Upper lobe of left lung (tissue), 6 donors: ENCODE results near the gene SPDYE4. TPM values are rescaled to one million over a fixed set of nuclear protein-coding genes. Genes with fewer than 3 reads are reported as not detected.

Source experiments
- ATAC-seq, 2 donors: fragments of 200-7000 bp; cut with Tn5 transposase; one replicate each; pipeline ENCODE4 v1.9.1; 2022; ENCODE audit warnings: mild to moderate bottlenecking in 2 of 2, moderate library complexity in 2 of 2; ENCODE audit not compliant: low FRiP score in 2 of 2
- DNase-seq, 2 donors: peaks; one replicate each; pipeline ENCODE4 v3.0.0-alpha.2; 2019 to 2020
- H3K27ac ChIP-seq, 4 donors: fragments of 200-600 bp; sonication (generic); one replicate each; pipeline ENCODE4 v1.5.1; 2016 to 2019
- H3K27me3 ChIP-seq, 4 donors: fragments of 200-600 bp; sonication (generic); one replicate each; pipeline ENCODE4 v1.5.1; 2017 to 2019
- H3K36me3 ChIP-seq, 4 donors: fragments of 200-600 bp; sonication (generic); one replicate each; pipeline ENCODE4 v1.5.1; 2016 to 2019
- H3K4me1 ChIP-seq, 4 donors: fragments of 200-600 bp; sonication (generic); one replicate each; pipeline ENCODE4 v1.5.1; 2018 to 2019
- H3K4me3 ChIP-seq, 4 donors: fragments of 200-600 bp; sonication (generic); one replicate each; pipeline ENCODE4 v1.5.1; 2017 to 2019; ENCODE audit warnings: mild to moderate bottlenecking in 2 of 4, moderate library complexity in 1 of 4
- H3K9me3 ChIP-seq, 4 donors: fragments of 200-600 bp; sonication (generic); one replicate each; pipeline ENCODE4 v1.5.1; 2018 to 2019
- CTCF ChIP-seq, 6 experiments: fragments of 450-650 bp in 4 of 6; fragments of 200-600 bp in 2 of 6; sonication (generic) in 2 of 6; IDR thresholded peaks; one replicate each; pipeline ENCODE4 v1.5.1; 2016 to 2019; ENCODE audit warnings: antibody characterized with exemption in 6 of 6
- EP300 ChIP-seq, 4 donors: sonication (generic); formaldehyde crosslinking; IDR thresholded peaks; one replicate each; pipeline ENCODE4 v1.5.1; 2017; ENCODE audit warnings: antibody characterized with exemption in 4 of 4, control low read depth in 2 of 4
- POLR2A ChIP-seq, 4 donors: fragments of 450-650 bp; IDR thresholded peaks; one replicate each; pipeline ENCODE4 v1.5.1; 2016 to 2017; ENCODE audit warnings: antibody characterized with exemption in 4 of 4, mild to moderate bottlenecking in 2 of 4
- POLR2AphosphoS5 ChIP-seq, 2 donors: sonication (generic); formaldehyde crosslinking; IDR thresholded peaks; one replicate each; pipeline ENCODE4 v1.5.1; 2017; ENCODE audit warnings: antibody characterized with exemption in 2 of 2
- WGBS, 2 donors: methylation state at CpG; one replicate each; pipeline ENCODE4 v1.1.5; 2017 to 2018; 5-methylcytosine and 5-hydroxymethylcytosine counted together
- total RNA-seq, 6 donors: library from RNA; depleted of rRNA in 4 of 6; stranded (reverse); fragments of >200 nt in 4 of 6; gene quantifications; one replicate each; pipeline versions ENCODE4 v1.1.0 to v1.2.1, GENCODE V29; 2016 to 2021
- donor health status: DM: no; HTN: no; CAD: no; lungs with moderate emphysema.
- donor health status: DM: no; HTN: yes; CAD: no; lungs with severe emphysema.

Gene SPDYE4
- total RNA-seq, 6 donors from 2014 or later = not detected

- Histone ChIP-seq H3K9me3 (no peaks in the 10 kb centered on the region), H3K27me3 (no peaks in the 10 kb centered on the region), H3K36me3 (no peaks in the 10 kb centered on the region), H3K27ac (no peak overlapping the region), H3K4me1 (peaks cover 7 to 25% (median 14%) of the 10 kb centered on the region in 4 donors), H3K4me3 (no peak overlapping the region)
- WGBS, 2 donors = 77 to 85% methylated on average over 9 of the region's 9 CpGs
- ATAC-seq = no peak
- no peak for DNase-seq
- no peak for TF ChIP-seq EP300 (IDR thresholded peaks at IDR 0.05)
- TF ChIP-seq POLR2A (IDR thresholded peaks at IDR 0.05) = no peak
- TF ChIP-seq CTCF (IDR thresholded peaks at IDR 0.05) = no peak
- no peak for TF ChIP-seq POLR2AphosphoS5 (IDR thresholded peaks at IDR 0.05)
These were observed 57.1 kb downstream of the SPDYE4 start for GRCh38 chr17:8701221-8701620.

Other genes with a start within 250 kb of the SPDYE4 start
- gene MYH10, start 127.8 kb downstream of the SPDYE4 start, total RNA-seq = 100 to 1,000 TPM in 3 of 6 donors, 10 to 100 TPM in 3; 73.3 to 246 (median 99.6) TPM
- under 1 TPM in 1 of 6 donors, not detected in 5; 0.24 TPM for gene CCDC42, start 13.7 kb downstream of the SPDYE4 start, total RNA-seq
- gene MFSD6L, start 40.8 kb upstream of the SPDYE4 start, total RNA-seq = 1 to 10 TPM in 3 of 6 donors, under 1 TPM in 2, not detected in 1; 0.61 to 3.0 (median 2.0) TPM
- 1 to 10 TPM; 1.1 to 4.2 (median 2.4) TPM for gene PIK3R6, start 109.1 kb upstream of the SPDYE4 start, total RNA-seq
- 100 to 1,000 TPM in 1 of 6 donors, 10 to 100 TPM in 5; 22.3 to 175 (median 49.8) TPM for gene PIK3R5, start 207.2 kb upstream of the SPDYE4 start, total RNA-seq